HG03558 (cell line): ENCODE data around the gene PTPRT.

Experiments
- ATAC-seq: cut with Tn5 transposase; IDR thresholded peaks from one replicate; pipeline ENCODE4 v1.9.1; 2021; ENCODE audit warnings: moderate number of reproducible peaks; ENCODE audit not compliant: unreplicated experiment; ENCODE audit errors: extremely low read depth

The PTPRT gene

GRCh38 chr20:42985628-42986027 lies 204.1 kb downstream of the PTPRT start:
- ATAC-seq = no peak

GRCh38 chr20:42982218-42982617 lies 207.5 kb downstream of the PTPRT start:
- ATAC-seq = no peak

DNA sequence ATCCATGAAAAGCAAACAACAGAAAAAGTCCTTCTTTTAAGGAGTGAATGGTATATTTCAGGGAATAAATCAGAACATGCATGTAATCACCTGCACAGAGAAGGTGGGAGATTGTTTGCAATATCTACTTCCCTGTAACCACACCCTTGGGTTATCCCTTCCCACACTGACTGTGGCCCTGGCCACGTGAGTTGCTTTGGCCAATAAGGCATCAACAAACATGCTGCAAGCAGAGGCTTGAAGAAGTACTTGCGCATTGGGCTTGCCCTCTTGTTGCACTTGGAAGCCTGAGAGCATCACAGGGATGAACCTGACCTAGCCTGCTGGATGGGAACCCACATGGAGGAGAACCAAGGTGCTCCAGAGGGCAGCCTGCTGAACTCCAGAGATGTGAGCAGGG lies 208.5 kb downstream of the PTPRT start:
- ATAC-seq = no peak

- ATAC-seq = no peak
Measured at GRCh38 chr20:42979720-42980119, 210.0 kb downstream of the PTPRT start.

- no peak for ATAC-seq
Measured at GRCh38 chr20:42978184-42978974, 211.3 kb downstream of the PTPRT start.

GRCh38 chr20:42975974-42976373 lies 213.7 kb downstream of the PTPRT start:
- ATAC-seq = no peak

DNA sequence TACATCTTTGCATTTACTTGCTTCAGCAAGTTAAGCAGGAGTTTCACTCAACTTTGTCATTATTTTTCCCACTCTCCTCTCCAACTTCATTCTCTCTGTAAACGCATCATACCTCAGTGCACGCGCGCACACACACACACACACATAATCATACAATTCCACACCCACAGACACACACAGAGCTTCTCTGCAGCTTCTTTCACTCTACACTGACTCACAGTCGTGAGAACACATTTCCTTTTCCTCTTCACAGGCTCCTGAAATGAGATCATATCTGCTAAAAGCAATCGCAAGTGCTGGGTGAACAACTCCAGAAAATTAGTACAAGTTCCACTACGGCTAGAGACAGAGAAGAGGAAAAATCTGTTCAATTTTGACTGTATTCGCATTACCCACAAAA lies 215.4 kb downstream of the PTPRT start:
- no peak for ATAC-seq

DNA sequence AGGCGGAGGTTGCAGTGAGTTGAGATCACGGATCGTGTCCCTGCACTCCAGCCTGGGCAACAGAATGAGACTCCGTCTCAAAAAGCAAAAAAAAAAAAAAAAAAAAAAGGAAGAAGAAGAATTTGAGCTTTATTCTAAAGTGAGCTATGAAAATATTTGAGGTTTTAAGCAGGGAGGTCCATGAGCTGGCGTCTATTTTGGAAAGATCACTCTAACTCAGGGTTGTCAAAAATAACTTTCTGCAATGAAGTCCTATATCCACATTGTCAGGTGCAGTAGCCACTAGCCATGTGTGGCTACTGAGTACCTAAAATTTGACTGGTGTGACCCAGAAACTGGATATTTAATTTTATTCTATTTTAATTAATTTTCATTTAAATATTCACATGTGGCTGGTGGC lies 217.1 kb downstream of the PTPRT start:
- ATAC-seq = no peak

GRCh38 chr20:42968746-42969145 lies 221.0 kb downstream of the PTPRT start:
- ATAC-seq = no peak

DNA sequence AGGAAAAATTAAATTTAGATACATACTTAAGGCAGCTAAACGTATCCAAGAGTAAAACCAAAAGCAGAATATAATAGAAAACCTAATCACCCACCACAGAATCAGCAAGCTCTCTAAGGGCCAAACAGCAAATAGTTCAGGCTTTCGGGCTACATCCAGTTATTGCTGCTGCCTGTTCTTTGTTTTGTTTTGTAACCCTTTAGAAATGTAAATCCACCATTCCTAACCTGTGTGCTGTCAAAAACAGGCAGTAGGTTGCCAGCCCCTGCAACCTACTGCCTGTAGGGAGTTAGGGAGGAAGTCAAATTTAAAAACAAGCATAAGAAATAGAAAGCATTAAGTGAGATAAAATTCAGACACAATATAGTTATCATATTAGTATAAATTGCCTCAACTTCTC lies 225.9 kb downstream of the PTPRT start:
- no peak for ATAC-seq

DNA sequence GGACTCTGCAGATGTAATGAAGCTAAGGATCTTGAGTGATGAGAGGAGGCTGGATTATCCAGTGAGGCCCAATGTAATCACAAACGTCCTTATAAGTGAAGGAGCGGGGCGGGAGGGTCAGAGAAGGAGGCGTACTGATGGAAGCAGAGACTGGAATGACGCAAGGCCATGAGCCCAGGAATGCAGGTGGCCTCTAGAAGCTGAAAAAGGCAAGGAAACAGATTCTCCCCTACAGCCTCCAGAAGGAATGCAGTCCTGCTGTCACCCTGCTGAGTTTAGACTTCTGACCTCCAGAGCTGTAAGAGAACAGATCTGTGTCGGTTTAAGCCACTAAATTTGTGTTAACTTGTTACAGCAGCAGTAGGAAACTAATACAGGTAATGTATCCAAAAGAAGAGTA lies 227.9 kb downstream of the PTPRT start:
- ATAC-seq = no peak

GRCh38 chr20:42959996-42960395 lies 229.7 kb downstream of the PTPRT start:
- ATAC-seq = no peak

DNA sequence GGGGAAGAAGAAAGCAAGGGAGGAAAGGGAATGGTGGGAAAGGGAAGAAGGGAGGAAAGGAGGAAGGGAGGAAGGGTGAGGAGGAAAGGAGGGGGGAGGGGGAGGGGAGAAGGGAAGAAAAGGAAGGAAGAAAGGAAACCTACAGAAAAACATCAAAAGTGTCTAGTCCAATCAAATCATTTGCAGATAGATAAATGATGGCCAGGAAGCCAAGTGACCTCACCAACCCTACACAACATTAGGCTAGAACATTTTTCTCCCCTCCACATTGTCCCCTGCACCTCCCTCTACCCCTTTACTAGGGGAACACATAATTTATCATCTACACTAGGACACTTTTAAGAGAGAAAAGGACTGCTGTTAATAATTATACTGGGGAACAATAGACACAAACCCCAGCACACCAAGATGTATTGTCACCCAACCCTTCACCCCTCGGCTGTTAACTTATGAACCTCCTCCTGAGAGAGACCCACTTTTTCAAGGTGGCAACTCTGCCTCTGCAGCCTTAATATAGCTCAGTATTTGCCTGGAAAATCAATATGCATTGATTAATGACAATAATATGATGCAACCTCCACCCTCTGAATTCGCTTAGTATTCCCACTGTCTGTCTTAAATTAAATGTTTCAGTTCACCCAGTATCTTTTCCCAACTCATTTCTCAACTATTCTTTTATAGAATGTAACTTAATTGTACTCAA lies 231.2 kb downstream of the PTPRT start:
- no peak for ATAC-seq

GRCh38 chr20:42957704-42958095 lies 232.0 kb downstream of the PTPRT start:
- no peak for ATAC-seq

- no peak for ATAC-seq
Measured at GRCh38 chr20:42957018-42957703, 232.5 kb downstream of the PTPRT start.

- ATAC-seq = no peak
Measured at GRCh38 chr20:42955713-42956112, 234.0 kb downstream of the PTPRT start.

GRCh38 chr20:42954951-42955350 lies 234.8 kb downstream of the PTPRT start:
- no peak for ATAC-seq

DNA sequence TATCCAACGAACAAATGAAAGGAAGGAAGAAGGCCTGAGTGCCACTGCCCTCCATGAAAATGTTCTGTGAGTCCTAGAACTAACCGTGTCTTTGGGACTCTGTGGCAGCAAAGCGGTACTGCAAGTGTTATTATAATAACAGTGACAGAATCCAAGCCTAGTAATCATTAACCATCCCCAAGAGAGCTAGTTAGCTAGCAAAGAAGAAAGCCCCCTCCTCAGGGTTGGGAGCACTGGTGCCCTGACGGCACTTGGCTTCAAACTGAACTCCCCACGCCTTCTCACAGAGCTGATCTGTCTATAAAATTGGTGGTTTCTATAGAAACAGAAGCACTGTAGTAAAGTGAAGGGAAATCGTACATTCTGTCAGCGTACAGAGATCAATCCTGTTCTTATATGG lies 239.8 kb downstream of the PTPRT start:
- no peak for ATAC-seq

DNA sequence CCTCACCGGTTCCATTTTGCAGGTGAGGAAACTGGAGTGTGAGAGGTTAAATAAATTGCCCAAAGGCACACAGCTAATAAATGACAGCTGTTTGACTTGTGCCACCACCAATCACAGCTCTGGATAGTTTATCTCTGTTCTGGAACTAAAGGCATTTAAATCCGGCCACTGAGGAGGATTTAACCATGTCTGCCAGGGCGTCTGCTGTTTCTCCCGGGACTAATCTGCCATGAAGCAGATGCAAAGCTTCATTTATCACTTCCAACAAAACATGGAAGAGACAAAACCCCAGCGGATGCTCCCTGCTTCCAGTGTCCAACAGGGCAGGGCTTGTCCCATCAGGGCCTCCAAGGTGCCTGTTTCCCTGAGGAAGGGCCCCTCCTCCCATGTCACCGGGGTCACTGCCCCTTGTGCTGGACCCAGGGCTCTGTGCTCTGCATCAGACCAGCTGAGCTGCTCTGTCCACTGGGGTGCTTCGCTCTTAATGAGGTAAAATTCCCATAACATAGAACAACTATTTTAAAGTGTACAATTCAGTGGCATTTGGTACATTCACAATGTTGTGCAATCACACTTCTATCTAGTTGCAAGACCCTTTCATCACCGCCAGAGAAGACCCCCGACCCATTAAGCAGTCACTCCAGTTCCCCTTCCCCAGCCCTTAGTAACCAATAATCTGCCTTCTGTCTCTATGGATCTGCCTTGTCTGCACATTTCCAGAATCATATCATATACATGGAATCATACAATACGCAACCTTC lies 244.3 kb downstream of the PTPRT start:
- no peak for ATAC-seq

- no peak for ATAC-seq
Measured at GRCh38 chr20:42941629-42942028, 248.1 kb downstream of the PTPRT start.
